HG03280 (cell line): ENCODE measurements around the gene USP48.

Experiments
- ATAC-seq: cut with Tn5 transposase; IDR thresholded peaks from one replicate; pipeline ENCODE4 v1.9.1; 2021; ENCODE audit warnings: mild to moderate bottlenecking, moderate library complexity; ENCODE audit not compliant: unreplicated experiment

USP48 gene

DNA sequence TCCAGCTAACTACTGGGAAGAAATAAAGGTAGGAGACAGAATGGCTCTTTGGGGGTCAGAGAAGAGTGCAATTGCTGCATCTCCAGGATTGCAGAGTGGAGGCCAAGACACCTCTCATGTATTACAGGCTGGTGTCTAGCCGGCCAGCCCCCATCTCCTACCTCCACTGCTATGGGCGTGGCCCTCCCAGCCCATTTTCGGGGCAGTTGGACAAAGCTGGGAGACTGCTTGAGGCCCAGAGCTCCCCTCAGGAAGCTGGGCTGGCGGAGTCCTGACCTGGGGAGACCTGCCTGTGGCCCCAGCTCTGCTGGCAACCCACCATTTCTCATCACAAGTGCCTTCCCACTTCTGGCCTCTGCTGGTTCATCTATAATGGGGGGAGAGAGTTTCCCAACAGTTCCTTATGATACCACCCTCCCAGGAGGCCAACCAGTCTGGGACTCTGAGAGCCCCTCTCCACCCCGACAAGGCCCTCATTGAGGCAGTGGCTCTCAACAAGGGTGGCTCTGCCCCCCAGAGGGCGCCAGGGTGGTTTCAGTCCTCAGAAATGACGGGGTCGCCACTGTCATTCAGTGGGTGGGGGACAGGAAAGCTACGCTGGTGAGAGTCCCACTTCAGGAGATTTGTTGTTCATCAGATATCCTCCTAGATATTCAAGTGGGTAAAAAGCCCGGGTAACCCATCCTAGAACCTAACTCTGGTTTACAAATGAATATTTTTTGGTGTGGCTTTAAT, 125.3 kb downstream of the USP48 start:
- no peak for ATAC-seq

DNA sequence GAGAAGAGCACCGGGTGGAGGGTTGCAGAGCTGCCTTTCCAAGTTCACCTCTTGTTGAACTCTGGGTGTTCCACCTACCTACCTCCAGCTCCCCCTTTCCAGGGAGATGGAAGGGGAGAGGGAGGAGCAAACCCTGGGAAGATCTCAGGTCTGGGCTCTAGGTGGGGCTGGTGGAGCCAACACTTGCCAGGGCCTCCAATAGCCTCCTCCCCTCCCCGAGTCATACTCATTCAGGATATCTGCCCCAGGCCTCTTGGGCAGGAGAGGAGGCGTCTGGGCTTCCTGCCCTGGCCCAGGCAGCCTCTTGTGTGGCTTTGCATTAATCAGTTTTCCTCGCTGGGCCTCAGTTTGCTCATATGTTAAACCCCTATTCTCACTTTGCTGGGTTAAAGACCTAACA, 127.2 kb downstream of the USP48 start:
- no peak for ATAC-seq

DNA sequence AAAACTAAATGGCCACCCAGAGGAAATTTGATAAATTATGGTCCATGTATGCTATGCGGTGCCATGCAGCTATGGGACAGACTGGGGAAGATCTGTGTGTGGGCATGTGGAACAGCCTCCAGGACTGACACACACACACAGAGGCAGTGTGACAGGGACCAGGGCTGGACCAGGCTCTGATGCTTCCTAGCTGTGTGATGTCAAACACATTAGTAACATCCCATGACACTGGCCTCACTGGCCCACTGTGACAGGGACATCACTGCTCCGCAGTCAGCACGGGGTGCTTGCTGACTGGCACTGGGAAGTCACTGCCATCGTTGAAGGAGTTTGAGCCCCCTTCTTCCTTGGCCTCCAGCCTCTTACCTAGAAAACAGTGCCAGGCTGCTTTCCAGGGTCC, 127.7 kb downstream of the USP48 start:
- no peak for ATAC-seq

DNA sequence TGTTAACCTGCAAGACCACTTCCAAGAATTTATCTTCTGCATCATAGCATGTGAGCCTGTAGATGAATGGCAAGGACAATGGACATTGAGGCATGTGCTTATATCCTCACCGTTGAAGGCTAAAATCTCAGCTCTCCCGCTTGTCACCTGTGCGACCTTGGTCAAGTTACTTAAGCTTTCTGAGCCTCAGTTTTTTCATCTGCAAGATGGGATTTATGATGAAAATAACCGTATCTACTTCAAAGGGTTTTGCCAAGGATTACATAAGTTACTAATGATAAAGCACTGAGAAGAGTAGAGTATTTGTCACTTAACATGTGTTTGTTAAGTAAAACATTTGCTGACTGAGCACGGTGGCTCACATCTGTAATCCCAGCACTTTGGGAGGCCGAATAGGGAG, 128.7 kb downstream of the USP48 start:
- no peak for ATAC-seq

DNA sequence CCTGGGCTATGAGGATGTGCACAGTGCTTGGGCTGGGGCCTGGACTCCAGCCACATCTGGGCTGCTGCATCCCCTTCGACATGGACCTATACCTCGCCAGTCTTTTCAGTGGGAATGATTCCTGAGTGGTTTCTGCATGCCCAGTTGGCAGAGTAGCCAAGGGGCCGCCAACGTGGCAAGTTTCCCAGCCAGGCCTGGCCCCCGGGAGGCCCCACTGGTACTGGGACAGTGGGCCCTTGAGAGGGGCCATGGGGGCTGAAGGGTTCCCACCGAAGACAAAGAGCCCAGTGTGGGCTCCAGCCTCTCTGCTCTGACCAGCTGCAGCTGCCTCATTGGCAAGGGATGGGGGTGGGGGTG, 129.2 kb downstream of the USP48 start:
- no peak for ATAC-seq

DNA sequence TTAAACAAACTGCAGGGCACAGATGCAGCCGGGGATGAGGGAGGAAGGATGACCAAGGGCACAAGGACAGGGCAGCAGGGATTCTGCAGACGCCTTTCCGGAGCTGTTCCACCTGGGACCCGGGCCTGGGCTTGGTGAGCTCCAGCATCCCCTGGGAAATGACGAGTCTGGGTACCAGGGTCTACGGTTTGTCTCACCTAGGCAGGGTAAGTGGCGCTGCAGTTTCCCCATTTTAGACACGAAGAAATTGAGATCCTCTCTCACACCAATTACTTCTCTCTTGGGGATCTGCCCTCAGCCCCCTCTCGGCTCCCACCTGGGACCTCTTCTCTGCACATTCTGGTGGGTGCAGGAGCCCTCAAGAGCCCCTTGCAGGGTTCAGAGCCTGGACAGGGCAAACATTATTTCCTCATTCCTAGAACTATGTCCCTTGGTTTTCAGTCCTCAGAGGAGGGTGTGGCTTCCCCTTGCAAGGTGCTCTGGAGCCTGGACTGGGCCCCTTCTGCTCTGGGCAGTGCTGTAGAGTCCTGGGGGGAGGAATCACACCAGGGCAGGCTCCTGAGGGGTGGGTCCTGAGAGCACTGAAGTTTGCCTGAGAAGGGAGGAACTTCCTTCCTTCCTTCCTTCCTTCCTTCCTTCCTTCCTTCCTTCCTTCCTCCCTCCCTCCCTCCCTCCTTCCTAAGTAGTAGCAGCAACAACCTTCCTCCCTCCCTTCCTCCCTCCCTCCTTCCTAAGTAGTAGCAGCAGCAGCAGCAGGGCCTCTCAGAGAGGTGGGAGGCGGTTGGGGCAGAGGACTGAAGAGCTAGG, 129.8 kb downstream of the USP48 start:
- no peak for ATAC-seq

DNA sequence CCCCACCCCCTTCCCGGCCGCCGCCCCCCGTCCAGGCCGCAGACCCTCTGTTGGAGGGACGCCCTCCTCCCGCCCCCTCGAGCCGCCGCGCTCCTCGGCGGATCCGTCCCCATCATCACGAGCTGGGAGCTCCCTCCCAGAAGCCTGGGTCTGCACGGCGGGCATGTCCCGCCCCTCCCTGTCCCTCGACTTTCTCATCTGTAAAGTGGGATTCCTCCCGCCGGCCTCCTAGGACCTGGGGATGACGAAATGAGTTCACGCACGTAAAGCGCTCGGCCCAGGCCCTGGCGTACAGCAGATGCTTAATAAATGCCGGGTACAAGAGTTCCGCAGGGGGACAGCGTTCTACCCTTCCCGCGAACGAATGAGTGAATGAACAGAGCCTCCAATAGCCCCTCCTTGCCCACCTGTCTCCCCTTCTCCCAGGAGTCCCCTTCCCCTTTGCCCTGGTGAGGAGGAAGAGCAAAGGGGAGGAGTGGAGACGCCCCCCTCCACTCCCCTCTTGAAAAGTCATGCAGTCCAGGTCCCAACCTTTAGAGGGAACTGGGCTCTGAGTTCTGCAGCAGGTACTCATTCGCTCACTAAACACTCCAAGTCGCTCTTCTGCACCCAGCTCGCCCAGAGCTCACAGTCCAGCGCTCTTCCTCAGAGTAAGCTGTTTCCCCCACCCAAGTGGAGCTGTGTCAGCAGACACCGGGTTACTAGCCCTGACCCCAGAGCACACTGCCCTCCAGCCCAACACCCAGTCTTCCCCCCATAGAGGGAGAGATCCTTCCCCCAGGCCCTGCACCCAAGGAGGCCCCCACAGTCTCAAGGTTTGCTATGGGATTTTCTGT, 130.6 kb downstream of the USP48 start:
- ATAC-seq, result no peak

DNA sequence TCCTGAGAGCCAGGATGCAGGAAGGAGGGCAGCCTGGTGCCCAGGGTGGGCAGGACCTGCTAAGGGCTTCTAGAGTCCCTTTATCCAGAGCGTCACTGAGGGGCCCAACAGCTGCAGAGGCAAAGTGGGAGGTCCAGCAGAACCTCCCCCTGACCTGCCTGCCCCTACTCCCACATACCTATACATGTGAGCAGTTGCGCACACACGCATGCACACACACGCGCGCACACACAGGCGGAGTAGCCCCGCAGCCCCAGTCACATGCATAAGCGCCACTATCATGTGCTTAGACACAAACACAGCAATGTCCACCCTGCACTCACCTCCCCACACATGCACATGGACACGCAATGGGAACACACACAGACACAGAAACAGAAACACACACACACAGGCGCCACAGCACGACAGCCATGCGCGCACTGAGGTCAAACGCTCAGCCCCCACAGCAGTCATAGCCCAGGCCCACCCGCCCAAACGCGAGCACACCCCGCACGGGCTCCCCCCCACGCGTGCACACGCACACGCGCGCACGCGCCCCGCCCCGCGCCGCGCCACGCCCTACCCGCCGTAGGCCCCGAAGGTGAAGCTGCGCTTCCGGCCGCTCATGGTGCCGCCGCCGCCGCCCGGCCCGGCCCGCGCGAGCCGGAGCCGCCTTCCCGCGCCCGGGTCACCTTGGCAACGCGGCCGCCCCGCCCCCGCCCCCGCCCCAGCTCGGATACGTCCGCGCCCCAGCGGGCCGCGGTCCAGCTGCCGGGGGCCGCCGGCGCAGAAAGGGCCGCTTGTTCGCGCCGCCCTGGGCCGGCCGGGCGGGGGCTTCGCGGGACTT, 131.5 kb downstream of the USP48 start:
- no peak for ATAC-seq

DNA sequence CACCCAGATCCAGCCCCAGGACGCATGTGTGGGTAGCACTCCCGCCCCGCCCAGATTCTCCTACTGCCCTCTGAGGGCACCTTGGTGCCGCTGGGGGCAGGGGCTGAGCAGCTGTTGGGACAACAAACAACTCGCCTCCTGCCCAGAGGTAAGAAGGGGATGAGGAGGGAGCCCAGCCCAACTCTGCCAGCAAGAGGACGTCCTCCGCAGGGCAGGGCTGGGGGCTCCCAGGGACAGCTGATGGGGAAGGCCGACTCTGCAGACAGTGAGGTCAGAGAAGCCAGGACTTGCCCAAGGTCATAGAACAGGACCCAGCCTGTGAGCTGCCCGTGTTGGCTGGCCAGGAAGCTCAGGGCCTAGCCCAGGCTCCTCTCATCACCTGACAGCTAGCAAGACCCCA, 132.5 kb downstream of the USP48 start:
- no peak for ATAC-seq

DNA sequence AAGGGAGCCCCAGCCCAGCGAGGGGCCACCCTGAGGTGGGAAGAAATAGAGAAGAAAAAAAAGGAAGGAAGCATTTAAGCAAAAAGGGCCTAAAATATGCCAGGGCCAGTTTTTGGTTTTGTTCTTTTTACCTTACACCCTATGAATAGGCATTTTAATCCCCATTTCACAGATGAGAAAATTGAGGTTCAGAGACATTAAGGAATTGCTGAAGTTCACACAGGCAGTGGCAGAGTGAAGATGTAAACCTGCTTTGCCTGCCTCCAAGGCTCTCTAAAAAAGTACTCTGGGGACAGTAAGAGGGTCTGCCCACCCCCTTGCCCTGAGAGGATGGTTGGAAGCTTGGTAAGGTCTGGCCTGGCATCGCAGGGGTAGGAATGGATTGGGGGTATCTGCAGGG, 133.6 kb downstream of the USP48 start:
- no peak for ATAC-seq

DNA sequence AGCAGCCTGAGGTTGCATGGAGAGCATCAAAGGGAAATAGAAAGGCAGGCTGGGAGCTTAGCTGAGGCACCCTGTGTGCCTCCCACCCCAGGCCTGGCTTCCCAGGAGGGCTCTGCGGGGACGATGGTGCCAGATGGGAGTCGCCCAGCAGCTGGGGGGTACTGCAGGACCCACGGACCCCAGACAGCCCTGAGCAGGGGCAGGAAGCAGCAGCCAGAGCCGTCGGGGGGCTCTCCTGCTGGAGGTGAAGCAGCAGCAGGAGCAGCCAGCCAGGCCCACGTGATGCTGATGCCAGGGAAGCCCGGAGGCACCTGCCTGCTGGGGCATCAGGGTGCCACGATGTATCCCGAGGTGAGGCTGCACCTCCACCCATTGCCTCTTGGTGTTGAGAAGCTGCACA, 134.2 kb downstream of the USP48 start:
- no peak for ATAC-seq

DNA sequence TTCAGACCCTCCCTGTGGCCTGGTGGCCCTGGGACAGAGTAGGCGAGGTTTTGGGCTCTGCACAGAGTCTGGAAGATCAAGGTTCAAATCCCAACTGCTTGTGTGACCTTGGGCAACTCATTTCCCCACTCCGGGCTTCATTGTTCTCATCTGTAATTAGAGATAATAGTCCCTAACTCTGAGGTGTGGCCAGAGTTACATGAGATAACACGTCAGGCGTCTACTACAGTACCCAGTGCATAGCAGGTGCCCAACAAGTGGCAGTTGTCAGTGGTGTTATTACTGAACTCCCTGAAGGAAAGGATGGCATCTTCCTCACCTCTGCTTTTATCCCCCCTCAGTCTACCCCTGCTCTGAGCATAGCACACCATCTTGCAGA, 134.6 kb downstream of the USP48 start:
- ATAC-seq, result no peak

DNA sequence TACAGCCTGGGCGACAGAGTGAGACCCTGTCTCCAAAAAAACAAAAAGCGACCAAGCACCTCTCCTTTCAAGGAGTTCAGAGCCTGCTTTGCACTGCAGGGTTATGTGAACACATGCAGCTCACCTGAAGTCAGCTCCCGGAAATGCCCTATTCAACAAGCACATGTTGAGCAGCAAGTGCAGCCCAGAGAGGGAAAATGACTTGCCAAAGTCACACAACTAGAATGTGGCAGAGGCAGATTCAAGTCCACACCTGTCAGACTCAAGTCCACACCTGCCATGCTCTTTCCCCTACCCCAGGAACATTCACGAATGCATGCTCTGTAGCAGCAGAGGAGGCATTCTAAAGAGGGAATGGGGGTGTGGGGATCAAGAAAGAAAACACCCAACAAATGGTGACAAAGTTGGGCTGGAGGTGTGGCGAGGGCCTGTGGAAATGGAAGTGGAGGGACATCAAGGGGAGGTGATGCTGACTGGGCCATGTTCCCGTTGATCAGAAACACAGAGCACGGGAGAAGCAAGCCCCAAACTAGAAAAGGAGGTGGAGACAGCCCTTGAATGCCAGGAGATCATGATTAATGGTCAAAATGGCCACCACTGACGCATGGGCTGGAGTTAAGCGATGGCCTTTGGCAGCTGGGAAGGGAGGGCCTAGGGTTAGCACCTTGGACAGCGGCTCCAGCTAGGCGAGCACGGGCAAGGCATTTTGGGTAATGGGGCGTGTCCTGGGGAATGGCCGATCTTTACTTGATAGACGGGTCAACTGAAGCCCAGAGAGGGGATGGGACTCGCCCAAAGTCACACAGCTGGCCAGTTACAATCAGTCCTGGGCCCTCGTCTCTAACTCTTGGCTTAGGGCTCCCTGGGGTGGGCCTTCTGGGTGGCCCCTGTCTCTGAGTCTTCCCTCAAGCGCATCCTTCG, 135.3 kb downstream of the USP48 start:
- no peak for ATAC-seq

DNA sequence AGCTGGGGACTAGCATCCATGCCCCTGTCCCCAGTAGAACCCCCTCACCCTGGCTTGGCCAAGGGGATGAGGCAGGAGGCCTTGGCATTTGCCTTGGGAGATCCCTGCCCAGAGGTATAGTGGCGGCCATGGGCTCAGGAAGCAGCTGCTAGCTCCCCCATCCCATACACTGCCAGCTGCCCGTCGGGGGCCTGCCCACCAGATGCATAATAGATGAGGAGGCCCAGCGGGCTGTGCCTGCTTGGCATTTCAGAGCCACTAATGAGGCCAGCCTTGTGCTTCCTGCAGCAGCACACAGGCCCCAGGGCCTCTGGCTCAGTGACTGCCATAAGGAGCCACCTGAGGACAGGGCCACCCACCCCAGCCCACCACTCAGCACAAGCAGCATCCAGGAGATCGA, 137.4 kb downstream of the USP48 start:
- ATAC-seq, result no peak

DNA sequence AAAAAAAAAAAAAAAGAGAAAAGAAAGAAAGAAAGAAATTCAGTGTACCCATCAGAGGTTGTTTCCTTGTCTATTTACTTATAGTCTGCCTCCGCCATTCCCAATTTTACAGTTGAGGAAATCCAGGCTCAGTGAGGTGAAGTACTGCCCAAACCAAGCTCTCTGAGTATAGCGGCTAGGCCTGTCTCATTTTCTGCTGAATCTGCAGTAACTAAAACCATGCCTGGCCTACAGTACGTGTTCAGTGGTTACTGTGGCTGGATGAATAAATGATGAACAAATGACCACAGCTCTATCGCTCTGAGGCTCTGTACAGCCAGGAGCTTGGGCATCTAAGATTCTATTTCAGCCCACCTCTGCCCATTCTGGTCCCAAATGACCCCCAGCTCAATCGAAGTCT, 138.0 kb downstream of the USP48 start:
- ATAC-seq, result no peak

DNA sequence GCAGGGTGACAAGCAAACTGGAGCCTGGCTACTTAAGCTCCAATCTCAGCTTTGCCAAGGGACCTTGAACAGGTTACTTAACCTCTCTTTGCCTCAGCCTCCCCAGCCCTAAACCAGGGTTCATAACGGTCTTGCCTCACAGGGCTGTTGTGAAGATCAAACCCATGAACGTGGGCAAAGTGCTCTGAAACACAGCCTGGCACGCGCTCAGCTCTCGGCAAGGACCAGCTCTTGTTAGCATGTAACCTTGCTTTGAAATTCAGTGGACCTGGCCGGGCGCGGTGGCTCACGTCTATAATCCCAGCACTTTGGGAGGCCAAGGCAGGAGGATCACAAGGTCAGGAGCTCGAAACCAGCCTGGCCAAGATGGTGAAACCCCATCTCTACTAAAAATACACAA, 138.6 kb downstream of the USP48 start:
- ATAC-seq, result no peak

DNA sequence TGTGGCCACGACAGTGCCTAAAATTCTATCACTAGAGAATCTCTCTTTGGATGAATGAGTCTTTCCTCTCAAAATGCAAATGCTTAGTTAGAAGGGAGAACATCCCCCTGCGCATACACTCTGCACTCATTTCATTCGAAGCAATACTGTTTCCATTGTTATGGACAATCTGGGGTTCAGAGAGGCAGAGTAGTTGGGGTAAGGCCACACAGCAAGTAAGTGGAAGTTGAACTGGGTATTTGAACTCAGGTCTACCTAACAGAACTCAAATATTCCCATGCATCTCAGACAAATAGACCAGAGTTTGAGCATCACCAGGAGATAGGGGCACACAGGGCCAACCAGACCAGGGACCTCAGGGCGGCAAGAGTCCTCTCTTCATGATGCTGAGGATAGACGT, 139.3 kb downstream of the USP48 start:
- no peak for ATAC-seq

DNA sequence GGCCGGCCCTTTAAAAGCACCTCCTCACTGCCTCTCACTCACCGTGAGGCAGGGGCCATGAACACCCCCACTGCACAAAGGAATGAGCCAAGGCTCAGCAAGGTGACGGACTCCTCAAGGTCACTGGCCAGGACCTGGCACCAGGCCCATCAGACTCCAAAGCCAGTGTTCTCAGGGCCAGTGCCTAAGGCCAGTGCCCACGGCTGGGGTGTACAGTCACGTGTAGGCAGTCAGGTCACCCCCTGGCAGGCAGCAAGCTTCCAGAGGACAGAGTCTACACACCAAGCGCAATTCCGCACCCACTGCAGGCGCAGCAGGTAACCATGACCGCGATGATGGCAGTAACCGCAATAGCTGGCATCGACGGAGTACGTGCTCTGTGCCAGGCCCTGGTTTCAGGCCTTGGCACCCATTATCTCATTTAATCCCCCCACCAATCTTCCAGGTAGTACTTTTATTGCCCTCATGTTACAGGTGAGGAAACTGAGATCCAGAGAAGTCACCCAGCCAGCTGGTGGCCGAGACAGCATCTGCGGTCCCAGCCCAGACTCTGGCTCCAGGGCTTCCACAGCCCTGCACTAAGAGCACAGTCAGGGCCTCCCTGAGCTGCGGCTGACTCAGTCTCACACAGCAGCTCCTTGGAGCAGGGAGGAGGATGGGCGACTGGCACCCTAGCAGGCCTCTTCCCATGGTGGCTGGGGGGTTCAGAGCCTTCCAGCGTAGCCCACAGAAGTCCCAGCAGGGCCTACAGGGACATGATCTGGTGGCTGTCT, 140.8 kb downstream of the USP48 start:
- ATAC-seq, result no peak

DNA sequence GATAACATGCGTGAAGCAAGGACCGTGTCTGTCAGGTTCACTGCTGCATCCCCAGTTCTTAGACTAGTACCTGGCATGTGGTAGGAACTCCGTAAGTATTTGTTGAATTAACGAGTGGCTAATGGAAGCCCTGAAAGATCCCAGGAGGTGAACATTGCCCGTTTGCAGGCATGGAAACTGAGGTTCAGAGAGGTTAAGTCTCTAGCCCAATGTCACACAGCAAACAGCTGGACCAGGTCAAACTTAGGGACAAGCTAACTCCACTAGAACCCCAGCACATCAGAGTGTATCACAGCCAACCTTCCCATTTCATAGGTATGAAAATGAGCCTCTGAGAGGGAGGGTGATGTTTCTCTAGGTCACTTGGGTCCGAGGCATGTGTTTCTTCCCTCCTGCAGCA, 141.4 kb downstream of the USP48 start:
- ATAC-seq, result no peak
